ENCODE results near the gene LTBP4. TPM values are rescaled to one million over a fixed set of nuclear protein-coding genes. Genes with fewer than 3 reads are reported as not detected.
"Not testable (repeated sequence)": the region's sequence is repeated elsewhere in the genome, so short reads cannot be mapped to it uniquely, and the experiment has no call there.

The LTBP4 gene
- total RNA-seq, 4 donors from 2014 or later: 134 to 276 (median 196) TPM

DNA sequence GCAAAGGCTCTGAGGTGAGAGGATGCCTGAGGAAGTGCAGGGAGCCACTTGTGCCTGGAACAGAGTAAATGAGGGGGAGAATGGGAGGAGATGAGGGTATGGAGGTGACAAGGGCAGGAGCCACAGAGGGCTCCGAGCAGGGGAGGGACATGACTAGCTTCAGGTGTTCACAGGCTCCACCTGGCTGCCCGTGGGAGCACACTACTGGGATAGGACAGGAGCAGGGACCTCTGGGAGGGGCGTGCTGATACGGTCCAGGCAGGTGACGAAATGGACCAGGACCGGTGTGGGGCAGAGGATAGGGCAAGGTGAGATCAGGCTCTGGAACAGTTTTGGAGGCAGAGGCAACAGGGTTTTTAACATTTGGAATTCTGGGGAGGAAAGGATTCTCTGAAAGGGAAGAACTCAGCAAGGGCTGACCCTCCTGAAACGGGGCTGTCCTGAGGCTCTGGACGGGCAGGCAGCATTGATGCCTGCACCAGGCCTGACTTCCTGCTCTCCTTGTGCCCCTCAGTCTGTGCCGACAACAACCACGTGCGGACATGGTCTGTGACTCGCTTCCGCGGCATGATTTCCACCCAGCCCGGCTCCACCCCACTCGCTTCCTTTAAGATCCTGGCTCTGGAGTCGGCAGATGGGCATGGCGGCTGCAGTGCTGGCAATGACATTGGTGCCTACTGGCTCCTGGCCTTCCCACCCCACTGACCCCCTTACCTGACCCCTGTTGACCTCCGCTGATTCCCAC lies 12.9 kb upstream of the LTBP4 start:
- H3K36me3 ChIP-seq: peaks cover 4 to 10% of the 10 kb centered on the region in 2 donors
- H3K4me1 ChIP-seq: no peaks in the 10 kb centered on the region
- H3K27me3 ChIP-seq: no peaks in the 10 kb centered on the region
- TF ChIP-seq CTCF (IDR thresholded peaks at IDR 0.05) (no peak), POLR2A (IDR thresholded peaks at IDR 0.05) (no peak)
- H3K27ac ChIP-seq: no peak overlapping the region
- intact Hi-C loops (cut with DNase I): no loop called here
- no peak overlapping the region for H3K4me3 ChIP-seq (replicated peaks in 1 of 3)
- H3K9me3 ChIP-seq: no peaks in the 10 kb centered on the region
- WGBS, 2 donors: 90 to 92% methylated on average over 14 to 19 of the region's 19 CpGs
- no peak for DNase-seq

DNA sequence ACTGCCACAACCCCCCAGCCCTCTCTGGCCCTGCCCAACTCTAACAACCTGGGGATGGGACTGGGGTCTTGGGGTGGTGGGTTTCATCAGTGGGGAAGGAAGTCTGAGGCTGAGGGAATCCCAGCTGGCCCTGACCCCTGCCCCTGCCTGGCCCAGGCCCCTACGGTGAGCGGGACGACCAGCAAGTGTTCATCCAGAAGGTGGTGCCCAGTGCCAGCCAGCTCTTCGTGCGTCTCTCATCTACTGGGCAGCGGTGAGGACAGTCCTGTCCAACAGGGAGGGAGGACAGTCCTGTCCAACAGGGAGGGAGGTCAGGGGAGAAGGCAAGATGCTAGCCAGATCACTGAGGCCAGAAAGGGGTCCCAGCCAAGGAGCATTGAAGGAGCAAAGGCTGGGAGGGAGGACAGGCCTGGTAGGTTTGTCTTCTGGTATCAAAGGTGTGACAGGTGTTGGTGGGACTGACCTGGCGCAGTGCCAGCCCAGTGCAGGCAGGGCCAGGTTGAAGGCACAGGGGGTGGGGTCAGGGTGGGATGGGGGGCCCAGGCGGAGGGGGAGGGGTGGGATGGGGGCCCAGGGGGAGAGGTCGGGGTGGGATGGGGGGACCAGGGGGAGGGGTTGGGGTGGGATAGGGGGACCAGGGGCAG lies 12.1 kb upstream of the LTBP4 start:
- WGBS, 2 donors: 77 to 88% methylated on average over 9 of the region's 9 CpGs
- Histone ChIP-seq H3K9me3 (no peaks in the 10 kb centered on the region), H3K27me3 (no peaks in the 10 kb centered on the region), H3K36me3 (peaks cover 0 to 4% of the 10 kb centered on the region in 2 donors), H3K4me1 (no peaks in the 10 kb centered on the region), H3K4me3 (replicated peaks in 1 of 3) (no peak overlapping the region), H3K27ac (no peak overlapping the region)
- DNase-seq: no peak
- no peak for TF ChIP-seq CTCF (IDR thresholded peaks at IDR 0.05)
- no peak for TF ChIP-seq POLR2A (IDR thresholded peaks at IDR 0.05)
- intact Hi-C loops (cut with DNase I): no loop called here

DNA sequence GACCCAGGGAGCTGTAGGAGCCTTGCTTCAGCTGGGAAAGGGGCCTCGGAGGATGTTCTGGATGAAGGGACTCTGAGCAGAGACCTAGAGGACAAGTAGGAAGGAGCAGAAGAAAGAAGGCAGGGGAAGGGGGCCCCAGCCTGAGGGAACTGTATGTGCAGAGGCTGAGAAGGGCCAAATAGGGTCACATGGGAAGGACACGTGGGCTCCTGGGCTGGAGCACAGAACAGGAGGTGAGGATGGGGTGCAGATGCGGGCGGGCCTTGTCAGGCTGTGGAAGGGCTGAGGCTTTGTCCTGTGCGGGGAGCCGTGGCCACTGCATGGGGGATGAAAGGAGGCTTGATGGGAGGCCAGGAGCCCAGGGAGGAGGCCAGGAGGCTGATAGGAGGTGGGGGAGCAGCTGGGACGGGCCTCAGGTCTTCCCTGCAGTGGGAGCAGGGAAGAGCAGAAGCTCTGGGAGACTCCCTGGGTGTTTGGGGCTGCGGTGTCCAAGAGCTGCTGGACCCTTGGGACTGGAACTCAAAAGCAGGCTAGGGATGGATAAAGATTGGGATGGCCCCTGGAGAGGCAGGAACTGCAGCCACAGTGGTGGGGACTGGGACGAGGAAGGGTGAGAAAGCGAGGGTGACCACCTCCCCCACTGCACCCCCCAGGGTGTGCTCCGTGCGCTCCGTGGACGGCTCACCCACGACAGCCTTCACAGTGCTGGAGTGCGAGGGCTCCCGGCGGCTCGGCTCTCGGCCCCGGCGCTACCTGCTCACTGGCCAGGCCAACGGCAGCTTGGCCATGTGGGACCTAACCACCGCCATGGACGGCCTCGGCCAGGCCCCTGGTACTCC lies 11.4 kb upstream of the LTBP4 start:
- DNase-seq: no peak
- intact Hi-C loops (cut with DNase I): loop anchor here (10.0 kb wide), 1 partner anchor 125 kb away; the partner anchor contains the start of genes BLVRB and SPTBN4
- H3K4me1 ChIP-seq: no peaks in the 10 kb centered on the region
- no peaks in the 10 kb centered on the region for H3K9me3 ChIP-seq
- WGBS, 2 donors: 95 to 97% methylated on average over 18 to 23 of the region's 26 CpGs
- H3K27ac ChIP-seq: no peak overlapping the region
- H3K36me3 ChIP-seq: no peaks in the 10 kb centered on the region
- no peak overlapping the region for H3K4me3 ChIP-seq (replicated peaks in 1 of 3)
- H3K27me3 ChIP-seq: no peaks in the 10 kb centered on the region
- TF ChIP-seq POLR2A (IDR thresholded peaks at IDR 0.05) (no peak), CTCF (IDR thresholded peaks at IDR 0.05) (no peak)

DNA sequence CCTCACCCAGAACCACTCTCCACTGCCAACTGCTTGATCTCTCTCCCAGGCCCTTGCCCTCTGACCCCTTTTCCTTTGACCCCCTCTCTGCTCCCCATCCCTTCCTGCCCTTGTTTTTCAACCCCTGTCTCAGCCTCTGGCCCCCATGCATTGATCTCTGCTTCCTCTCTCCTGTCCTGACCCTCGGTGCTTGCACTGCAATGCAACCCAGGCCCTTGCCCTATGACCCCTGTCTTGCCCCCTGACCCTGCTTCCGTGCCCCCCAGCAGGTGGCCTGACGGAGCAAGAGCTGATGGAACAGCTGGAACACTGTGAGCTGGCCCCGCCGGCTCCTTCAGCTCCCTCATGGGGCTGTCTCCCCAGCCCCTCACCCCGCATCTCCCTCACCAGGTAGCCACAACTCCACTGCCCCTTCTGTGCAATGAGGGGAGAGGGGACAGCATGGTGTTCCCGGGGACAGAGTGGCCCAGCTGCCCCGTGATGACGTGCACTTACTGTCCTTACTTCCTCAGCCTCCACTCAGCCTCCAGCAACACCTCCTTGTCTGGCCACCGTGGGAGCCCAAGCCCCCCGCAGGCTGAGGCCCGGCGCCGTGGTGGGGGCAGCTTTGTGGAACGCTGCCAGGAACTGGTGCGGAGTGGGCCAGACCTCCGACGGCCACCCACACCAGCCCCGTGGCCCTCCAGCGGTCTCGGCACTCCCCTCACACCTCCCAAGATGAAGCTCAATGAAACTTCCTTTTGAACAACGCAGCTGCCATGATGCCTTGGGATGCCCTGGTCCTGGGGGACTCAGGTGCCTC lies 10.5 kb upstream of the LTBP4 start:
- intact Hi-C loops (cut with DNase I): loop anchor here (10.0 kb wide), 1 partner anchor 126 kb away; the partner anchor contains the start of genes BLVRB and SPTBN4
- 81 to 83% methylated on average over 12 to 17 of the region's 22 CpGs for WGBS, 2 donors
- Histone ChIP-seq H3K36me3 (no peaks in the 10 kb centered on the region), H3K4me1 (no peaks in the 10 kb centered on the region), H3K4me3 (replicated peaks in 1 of 3) (no peak overlapping the region), H3K27me3 (no peaks in the 10 kb centered on the region), H3K27ac (no peak overlapping the region), H3K9me3 (no peaks in the 10 kb centered on the region)
- DNase-seq: no peak
- TF ChIP-seq POLR2A (IDR thresholded peaks at IDR 0.05): no peak
- TF ChIP-seq CTCF (IDR thresholded peaks at IDR 0.05): no peak

- intact Hi-C loops (cut with DNase I): loop anchor here (10.0 kb wide), 1 partner anchor 127 kb away; the partner anchor contains the start of genes BLVRB and SPTBN4
- not testable (repeated sequence) for H3K9me3 ChIP-seq; H3K4me1 ChIP-seq; H3K4me3 ChIP-seq (replicated peaks in 1 of 3); DNase-seq; H3K36me3 ChIP-seq; H3K27me3 ChIP-seq; H3K27ac ChIP-seq
- 93 to 97% methylated on average over 4 of the region's 4 CpGs for WGBS, 2 donors
Observed at GRCh38 chr19:40591724-40592123, 9.4 kb upstream of the LTBP4 start.
